Glutamatergic neuron (in vitro differentiated cells): ENCODE data around the gene CMTM4. TPM values are rescaled to one million over a fixed set of nuclear protein-coding genes. Genes with fewer than 3 reads are reported as not detected.

ENCODE experiments used
- DNase-seq: peaks from one replicate; pipeline ENCODE4 v3.0.0; 2022
- H3K27ac Mint-ChIP-seq: one replicate; pipeline ENCODE4 v1.8.0; 2020; ENCODE audit warnings: mild to moderate bottlenecking, mixed read lengths, inconsistent platforms; ENCODE audit not compliant: unreplicated experiment
- H3K27me3 Mint-ChIP-seq: one replicate; pipeline ENCODE4 v1.8.0; 2020; ENCODE audit warnings: mild to moderate bottlenecking, moderate library complexity, mixed read lengths, inconsistent platforms; ENCODE audit not compliant: unreplicated experiment
- H3K36me3 Mint-ChIP-seq: one replicate; pipeline ENCODE4 v1.8.0; 2020; ENCODE audit warnings: mild to moderate bottlenecking, mixed read lengths, inconsistent platforms; ENCODE audit not compliant: unreplicated experiment
- H3K4me1 Mint-ChIP-seq: one replicate; pipeline ENCODE4 v1.8.0; 2020; ENCODE audit warnings: mild to moderate bottlenecking, low read depth, mixed read lengths, inconsistent platforms; ENCODE audit not compliant: unreplicated experiment
- H3K4me3 Mint-ChIP-seq: one replicate; pipeline ENCODE4 v1.8.0; 2020; ENCODE audit warnings: mild to moderate bottlenecking, mixed read lengths, inconsistent platforms; ENCODE audit not compliant: unreplicated experiment
- H3K9me3 Mint-ChIP-seq: one replicate; pipeline ENCODE4 v1.8.0; 2020; ENCODE audit warnings: mild to moderate bottlenecking, moderate library complexity, mixed read lengths, inconsistent platforms; ENCODE audit not compliant: unreplicated experiment
- total RNA-seq: library from RNA; stranded (reverse); fragmentation: NEBNext Ultra II Directional; extraction: Animal tissue kit (Norgen Biotek cat#: 25700); gene quantifications from one replicate; pipeline ENCODE4 v1.2.1, GENCODE V29; 2021; ENCODE audit not compliant: unreplicated experiment
- TF ChIP-seq, protein P1 (sequence below): fragments of 200-600 bp; sonication (generic); IDR thresholded peaks from one replicate; pipeline ENCODE4 v1.5.0; 2021; ENCODE audit not compliant: partially characterized antibody, unreplicated experiment

CMTM4 gene
- total RNA-seq, 1 donor from 2014 or later, result 8.2 TPM

DNA sequence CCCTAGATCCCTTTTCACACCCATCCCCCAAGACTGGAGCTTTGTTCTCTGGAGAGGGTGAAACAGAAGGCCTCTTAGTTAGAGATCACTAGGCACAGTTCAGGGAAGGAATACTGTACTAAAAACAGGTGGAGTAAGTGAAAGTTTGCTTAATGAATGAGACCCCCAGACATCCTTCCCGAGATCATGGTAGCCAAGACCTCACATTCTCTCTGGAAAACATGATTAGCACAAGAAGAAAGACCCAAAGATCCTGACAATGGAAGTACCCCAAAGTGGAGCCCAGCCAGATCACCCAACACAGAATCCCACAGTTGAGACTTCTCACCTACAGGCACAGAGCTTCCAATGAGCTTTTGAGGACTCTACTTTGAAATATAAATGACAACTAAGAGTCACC lies 3.4 kb upstream of the CMTM4 start:
- H3K27ac Mint-ChIP-seq, result no peak overlapping the region
- DNase-seq, result no peak
- no peak overlapping the region for H3K4me3 Mint-ChIP-seq
- H3K27me3 Mint-ChIP-seq, result peaks cover 6% of the 10 kb centered on the region
- TF ChIP-seq, protein P1, sequence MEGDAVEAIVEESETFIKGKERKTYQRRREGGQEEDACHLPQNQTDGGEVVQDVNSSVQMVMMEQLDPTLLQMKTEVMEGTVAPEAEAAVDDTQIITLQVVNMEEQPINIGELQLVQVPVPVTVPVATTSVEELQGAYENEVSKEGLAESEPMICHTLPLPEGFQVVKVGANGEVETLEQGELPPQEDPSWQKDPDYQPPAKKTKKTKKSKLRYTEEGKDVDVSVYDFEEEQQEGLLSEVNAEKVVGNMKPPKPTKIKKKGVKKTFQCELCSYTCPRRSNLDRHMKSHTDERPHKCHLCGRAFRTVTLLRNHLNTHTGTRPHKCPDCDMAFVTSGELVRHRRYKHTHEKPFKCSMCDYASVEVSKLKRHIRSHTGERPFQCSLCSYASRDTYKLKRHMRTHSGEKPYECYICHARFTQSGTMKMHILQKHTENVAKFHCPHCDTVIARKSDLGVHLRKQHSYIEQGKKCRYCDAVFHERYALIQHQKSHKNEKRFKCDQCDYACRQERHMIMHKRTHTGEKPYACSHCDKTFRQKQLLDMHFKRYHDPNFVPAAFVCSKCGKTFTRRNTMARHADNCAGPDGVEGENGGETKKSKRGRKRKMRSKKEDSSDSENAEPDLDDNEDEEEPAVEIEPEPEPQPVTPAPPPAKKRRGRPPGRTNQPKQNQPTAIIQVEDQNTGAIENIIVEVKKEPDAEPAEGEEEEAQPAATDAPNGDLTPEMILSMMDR, result no peak
- H3K4me1 Mint-ChIP-seq, result no peaks in the 10 kb centered on the region
- H3K36me3 Mint-ChIP-seq, result no peaks in the 10 kb centered on the region
- H3K9me3 Mint-ChIP-seq, result peaks cover 2% of the 10 kb centered on the region

DNA sequence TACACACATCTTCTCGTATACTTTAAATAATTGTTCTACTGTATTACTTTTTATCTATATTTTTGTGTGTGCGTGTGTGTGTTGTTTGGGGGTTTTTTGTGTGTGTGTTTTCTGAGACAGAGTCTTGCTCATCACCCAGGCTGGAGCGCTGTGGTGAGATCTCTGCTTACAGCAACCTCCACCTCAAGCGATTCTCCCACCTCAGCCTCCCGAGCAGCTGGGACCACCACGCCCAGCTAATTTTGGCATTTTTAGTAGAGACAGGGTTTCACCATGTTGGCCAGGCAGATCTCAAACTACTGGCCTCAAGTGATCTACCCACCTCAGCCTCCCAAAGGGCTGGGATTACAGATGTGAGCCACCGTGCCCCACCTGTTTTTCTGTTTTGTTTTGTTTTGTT lies 1.5 kb upstream of the CMTM4 start:
- TF ChIP-seq, protein P1, result no peak
- peaks cover 7% of the 10 kb centered on the region for H3K27me3 Mint-ChIP-seq
- H3K4me3 Mint-ChIP-seq, result no peak overlapping the region
- H3K9me3 Mint-ChIP-seq, result peaks cover 2% of the 10 kb centered on the region
- H3K36me3 Mint-ChIP-seq, result no peaks in the 10 kb centered on the region
- H3K27ac Mint-ChIP-seq, result no peak overlapping the region
- no peaks in the 10 kb centered on the region for H3K4me1 Mint-ChIP-seq
- no peak for DNase-seq

DNA sequence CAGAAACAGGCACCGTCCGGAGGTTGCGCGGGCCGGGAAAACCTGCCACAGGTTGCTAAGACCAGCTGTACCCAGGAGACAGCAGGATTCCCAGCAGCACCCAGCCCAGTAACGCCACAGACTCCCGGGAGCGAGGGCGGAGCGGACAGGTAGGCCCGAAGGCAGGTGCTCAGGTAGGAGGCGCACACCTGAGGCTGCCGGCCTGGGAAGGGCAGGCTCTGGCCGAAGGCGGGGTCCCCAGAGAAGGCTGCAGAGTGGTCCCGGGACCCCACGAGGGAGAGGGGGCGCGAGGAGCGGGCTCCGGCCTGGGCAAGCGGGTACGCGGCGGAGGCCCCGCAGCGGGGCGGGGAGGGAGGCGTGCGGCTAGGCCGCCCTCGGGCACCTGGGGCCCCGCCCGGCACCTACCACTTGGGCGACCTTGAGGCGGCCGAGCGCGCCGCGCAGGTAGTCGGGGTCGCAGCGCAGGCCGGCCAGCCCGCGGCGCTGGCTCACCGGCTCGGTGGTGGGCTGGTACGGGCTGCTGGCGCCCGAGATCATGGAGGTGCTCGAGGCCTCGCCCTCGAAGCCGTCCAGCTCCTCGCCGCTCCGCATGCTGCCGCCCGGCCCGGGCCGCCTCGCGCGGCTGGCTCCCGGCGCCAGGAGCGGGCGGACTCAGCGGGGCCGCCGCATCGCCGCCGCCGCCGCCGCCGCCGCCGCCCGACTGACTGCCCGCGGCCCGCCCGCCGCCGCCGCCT lies 441 bp downstream of the CMTM4 start:
- TF ChIP-seq, protein P1, result no peak
- Mint-ChIP-seq H3K27me3 (peaks cover 7% of the 10 kb centered on the region), H3K4me1 (no peaks in the 10 kb centered on the region), H3K9me3 (peaks cover 2% of the 10 kb centered on the region), H3K27ac (no peak overlapping the region), H3K4me3 (peak overlapping the region; percentile 77), H3K36me3 (no peaks in the 10 kb centered on the region)
- peak; percentile 19 for DNase-seq

DNA sequence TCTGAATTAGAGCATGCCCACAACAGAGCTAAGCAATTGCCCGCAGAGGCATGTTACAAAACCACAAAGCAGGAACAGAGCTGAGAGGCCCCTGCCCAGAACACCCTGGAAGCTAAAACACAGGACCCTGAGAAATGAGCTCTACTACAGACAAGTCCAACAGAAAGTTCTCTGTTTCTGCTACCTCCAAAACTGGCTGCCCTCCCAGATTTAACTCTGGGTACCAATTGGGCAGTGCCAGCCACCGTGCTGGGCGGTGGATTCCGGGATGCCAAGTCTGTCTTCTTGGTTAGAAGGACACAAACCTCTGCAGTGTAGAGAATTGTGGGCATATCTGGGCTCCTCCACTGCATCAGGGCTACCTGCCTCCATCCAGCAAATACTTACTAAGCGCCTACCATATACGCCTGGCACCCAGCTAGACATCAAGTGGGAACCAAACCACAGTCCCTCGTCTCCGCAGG lies 1.0 kb downstream of the CMTM4 start:
- H3K27me3 Mint-ChIP-seq, result peaks cover 7% of the 10 kb centered on the region
- H3K36me3 Mint-ChIP-seq, result no peaks in the 10 kb centered on the region
- peaks cover 2% of the 10 kb centered on the region for H3K9me3 Mint-ChIP-seq
- TF ChIP-seq, protein P1, result no peak
- no peaks in the 10 kb centered on the region for H3K4me1 Mint-ChIP-seq
- peak overlapping the region; percentile 77 for H3K4me3 Mint-ChIP-seq
- no peak for DNase-seq
- H3K27ac Mint-ChIP-seq, result no peak overlapping the region

DNA sequence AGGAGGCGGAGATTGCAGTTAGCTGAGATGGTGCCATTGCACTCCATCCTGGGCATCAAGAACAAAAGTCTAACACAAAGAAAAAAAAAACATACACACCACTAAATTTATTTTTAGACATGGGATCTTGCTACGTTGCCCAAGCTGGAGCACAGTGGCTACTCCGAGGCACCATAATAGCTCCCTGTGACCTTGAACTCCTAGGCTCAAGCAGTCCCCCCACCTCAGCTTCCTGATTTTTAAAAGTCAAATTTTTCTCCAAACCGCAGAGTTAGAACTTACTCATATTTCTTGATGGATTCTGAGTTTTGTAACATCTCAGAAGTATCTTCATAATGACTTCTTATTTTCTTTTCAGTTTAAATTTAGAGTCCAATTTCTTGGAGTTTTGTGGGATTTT lies 3.4 kb downstream of the CMTM4 start:
- Mint-ChIP-seq H3K36me3 (no peaks in the 10 kb centered on the region), H3K9me3 (peaks cover 2% of the 10 kb centered on the region), H3K27ac (no peak overlapping the region), H3K27me3 (peaks cover 7% of the 10 kb centered on the region), H3K4me3 (no peak overlapping the region), H3K4me1 (no peaks in the 10 kb centered on the region)
- DNase-seq, result no peak
- TF ChIP-seq, protein P1, result no peak
